ENCODE data around the gene RARB.

The RARB gene

DNA sequence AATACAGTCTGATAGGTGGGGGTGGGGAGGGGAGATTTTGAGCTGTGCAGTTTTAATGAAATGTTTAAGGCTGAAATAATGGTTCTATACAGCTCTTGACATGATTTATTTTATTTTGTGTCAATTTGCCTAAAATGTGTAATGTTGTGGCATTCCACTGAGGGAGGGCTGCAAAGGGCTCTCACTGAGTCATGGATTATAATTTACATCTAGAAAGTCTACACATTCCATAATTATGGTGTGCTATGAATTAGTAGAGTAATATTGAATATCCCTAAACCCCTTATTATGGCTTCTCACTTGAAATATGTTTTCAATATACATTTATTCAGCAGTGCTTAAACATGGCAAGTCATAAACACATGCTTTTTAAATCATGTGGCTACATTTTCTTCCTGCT is 103.9 kb downstream of the RARB start:
- no peak overlapping the region for H3K9ac ChIP-seq
- H3K36me3 ChIP-seq (ENCODE audit: control insufficient read depth, insufficient read depth, low read length) = no peaks in the 10 kb centered on the region
- TF ChIP-seq, protein P1, sequence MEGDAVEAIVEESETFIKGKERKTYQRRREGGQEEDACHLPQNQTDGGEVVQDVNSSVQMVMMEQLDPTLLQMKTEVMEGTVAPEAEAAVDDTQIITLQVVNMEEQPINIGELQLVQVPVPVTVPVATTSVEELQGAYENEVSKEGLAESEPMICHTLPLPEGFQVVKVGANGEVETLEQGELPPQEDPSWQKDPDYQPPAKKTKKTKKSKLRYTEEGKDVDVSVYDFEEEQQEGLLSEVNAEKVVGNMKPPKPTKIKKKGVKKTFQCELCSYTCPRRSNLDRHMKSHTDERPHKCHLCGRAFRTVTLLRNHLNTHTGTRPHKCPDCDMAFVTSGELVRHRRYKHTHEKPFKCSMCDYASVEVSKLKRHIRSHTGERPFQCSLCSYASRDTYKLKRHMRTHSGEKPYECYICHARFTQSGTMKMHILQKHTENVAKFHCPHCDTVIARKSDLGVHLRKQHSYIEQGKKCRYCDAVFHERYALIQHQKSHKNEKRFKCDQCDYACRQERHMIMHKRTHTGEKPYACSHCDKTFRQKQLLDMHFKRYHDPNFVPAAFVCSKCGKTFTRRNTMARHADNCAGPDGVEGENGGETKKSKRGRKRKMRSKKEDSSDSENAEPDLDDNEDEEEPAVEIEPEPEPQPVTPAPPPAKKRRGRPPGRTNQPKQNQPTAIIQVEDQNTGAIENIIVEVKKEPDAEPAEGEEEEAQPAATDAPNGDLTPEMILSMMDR (IDR thresholded peaks at IDR 0.05) = no peak
- H3K27ac ChIP-seq = no peak overlapping the region
- H3K9me3 ChIP-seq (ENCODE audit: control insufficient read depth, low read length) = no peaks in the 10 kb centered on the region
- no peaks in the 10 kb centered on the region for H3K79me2 ChIP-seq
- H3K4me2 ChIP-seq (ENCODE audit: low read length) = no peak overlapping the region
- no peak overlapping the region for H2AFZ ChIP-seq
- H3K4me1 ChIP-seq = no peaks in the 10 kb centered on the region
- no peak overlapping the region for H3K4me3 ChIP-seq (ENCODE audit: low read depth, low read length)
- H3K27me3 ChIP-seq (ENCODE audit: control insufficient read depth, insufficient read depth, low read length) = no peaks in the 10 kb centered on the region

DNA sequence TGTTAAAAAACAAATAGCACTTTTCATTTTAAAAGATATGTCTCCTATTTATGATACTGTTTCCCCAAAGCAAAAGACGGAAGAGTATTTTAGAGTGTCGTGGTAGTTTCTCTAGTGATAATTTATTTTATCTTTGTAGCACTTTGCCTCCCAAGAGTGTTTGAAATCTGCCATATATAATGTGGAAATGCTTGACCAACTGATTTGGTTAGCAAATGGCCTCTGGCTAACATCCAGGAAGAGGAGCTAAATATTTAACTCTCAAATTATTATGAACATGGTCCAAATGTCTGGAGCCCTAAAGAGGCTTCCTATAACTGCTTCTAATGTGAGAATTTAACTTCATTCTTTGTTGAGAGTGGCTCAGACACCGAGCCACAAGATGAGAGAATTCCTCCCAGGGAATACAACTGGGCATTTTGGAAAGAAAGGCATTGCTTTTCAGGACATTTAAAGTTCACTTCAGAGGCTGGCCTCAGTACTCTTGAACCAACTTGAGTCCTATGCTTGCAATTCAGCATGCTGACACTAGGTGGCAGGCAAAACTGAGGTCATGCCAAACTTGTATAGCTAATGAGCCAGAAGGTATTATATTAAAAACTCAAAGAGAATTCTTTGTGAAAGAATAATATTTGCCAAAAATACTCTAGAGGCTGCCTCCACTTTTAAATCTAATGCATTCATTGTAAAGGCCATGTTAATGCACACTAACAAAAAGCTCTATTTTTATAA is 104.5 kb downstream of the RARB start:
- Histone ChIP-seq H3K4me2 (ENCODE audit: low read length) (no peak overlapping the region), H3K27me3 (ENCODE audit: control insufficient read depth, insufficient read depth, low read length) (no peaks in the 10 kb centered on the region)
- TF ChIP-seq, protein P1 (IDR thresholded peaks at IDR 0.05) = no peak

DNA sequence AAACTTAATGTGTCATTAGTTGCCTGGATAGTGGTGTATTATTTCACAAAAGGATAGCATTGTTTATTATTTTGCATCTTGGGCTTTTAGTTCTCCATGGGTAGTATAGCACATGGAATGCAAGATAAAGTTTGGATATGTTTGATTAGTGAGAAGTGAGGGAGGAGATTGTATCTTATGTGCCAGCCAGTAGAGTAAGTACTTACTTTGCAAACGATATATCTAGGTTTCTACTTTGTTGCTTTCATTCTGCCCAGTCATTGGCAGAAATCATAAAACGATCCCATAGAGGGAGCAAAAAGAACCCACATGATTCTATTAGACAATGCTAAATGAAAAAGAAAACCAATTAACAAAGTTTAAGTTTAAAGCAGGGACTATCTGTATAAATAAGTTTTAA is 105.3 kb downstream of the RARB start:
- no peaks in the 10 kb centered on the region for H3K9me3 ChIP-seq (ENCODE audit: control insufficient read depth, low read length)
- H2AFZ ChIP-seq = no peak overlapping the region
- no peaks in the 10 kb centered on the region for H3K4me1 ChIP-seq
- no peak overlapping the region for H3K4me2 ChIP-seq (ENCODE audit: low read length)
- H3K27ac ChIP-seq = no peak overlapping the region
- no peaks in the 10 kb centered on the region for H3K27me3 ChIP-seq (ENCODE audit: control insufficient read depth, insufficient read depth, low read length)
- TF ChIP-seq, protein P1 (IDR thresholded peaks at IDR 0.05) = no peak
- no peaks in the 10 kb centered on the region for H3K36me3 ChIP-seq (ENCODE audit: control insufficient read depth, insufficient read depth, low read length)
- no peak overlapping the region for H3K4me3 ChIP-seq (ENCODE audit: low read depth, low read length)
- no peak overlapping the region for H3K9ac ChIP-seq
- no peaks in the 10 kb centered on the region for H3K79me2 ChIP-seq

More for the DNA sequence above, 104.5 kb downstream of the RARB start:
- Histone ChIP-seq H3K27ac (no peak overlapping the region), H3K4me1 (no peaks in the 10 kb centered on the region), H3K79me2 (no peaks in the 10 kb centered on the region), H3K4me3 (ENCODE audit: low read depth, low read length) (no peak overlapping the region), H3K9ac (no peak overlapping the region), H3K9me3 (ENCODE audit: control insufficient read depth, low read length) (no peaks in the 10 kb centered on the region), H2AFZ (no peak overlapping the region), H3K36me3 (ENCODE audit: control insufficient read depth, insufficient read depth, low read length) (no peaks in the 10 kb centered on the region)

DNA sequence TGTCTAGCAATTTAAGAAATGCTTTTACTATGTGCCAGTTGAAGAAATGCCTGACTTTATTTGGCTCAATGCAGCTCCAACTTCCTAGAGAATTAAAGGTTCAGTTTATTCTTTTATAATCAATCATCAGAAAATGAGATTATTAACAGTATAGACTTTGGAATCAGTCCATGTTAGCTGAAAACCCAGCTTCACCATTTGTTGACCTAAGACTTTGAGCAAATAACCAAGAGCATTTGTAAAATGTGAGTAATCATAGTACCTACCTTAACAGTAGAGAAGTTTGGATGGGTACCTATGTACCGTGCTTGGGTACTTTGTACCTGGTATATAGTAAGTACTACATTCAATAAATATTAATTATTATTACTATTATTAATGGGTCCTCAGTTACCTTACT is 105.9 kb downstream of the RARB start:
- no peaks in the 10 kb centered on the region for H3K79me2 ChIP-seq
- H3K4me3 ChIP-seq (ENCODE audit: low read depth, low read length) = no peak overlapping the region
- H2AFZ ChIP-seq = no peak overlapping the region
- no peak overlapping the region for H3K27ac ChIP-seq
- H3K9me3 ChIP-seq (ENCODE audit: control insufficient read depth, low read length) = no peaks in the 10 kb centered on the region
- TF ChIP-seq, protein P1 (IDR thresholded peaks at IDR 0.05) = no peak
- no peaks in the 10 kb centered on the region for H3K27me3 ChIP-seq (ENCODE audit: control insufficient read depth, insufficient read depth, low read length)
- no peak overlapping the region for H3K9ac ChIP-seq
- no peak overlapping the region for H3K4me2 ChIP-seq (ENCODE audit: low read length)
- H3K36me3 ChIP-seq (ENCODE audit: control insufficient read depth, insufficient read depth, low read length) = no peaks in the 10 kb centered on the region
- H3K4me1 ChIP-seq = no peaks in the 10 kb centered on the region
